ENCODE data around the gene BRPF1. TPM values are rescaled to one million over a fixed set of nuclear protein-coding genes. Genes with fewer than 3 reads are reported as not detected.

The BRPF1 gene
- total RNA-seq, 1 experiment from 2014 or later: 20.4 TPM

DNA sequence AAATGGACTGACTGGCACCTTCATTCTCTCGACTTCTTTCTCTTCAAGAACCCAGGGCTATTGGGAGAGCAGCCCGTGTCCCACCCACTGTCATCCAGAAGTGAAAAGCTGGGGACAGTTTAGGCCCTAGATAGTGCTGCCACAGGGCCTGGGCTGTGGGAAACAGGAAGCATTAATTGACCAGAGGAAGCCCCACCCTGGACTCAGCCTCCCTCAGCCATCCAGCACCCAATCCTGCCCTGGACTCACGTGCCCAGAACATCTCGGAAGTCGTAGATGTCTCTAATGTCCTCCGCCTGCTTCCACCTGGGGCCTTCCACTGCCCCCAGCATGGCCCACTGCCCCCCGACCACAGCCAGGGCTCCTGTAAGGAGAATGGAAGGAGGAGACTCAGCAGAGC is 35.9 kb downstream of the BRPF1 start:
- Mint-ChIP-seq H3K4me3 (ENCODE audit: low read depth, unreplicated experiment) (no peak overlapping the region), H3K4me1 (ENCODE audit: low read depth, unreplicated experiment) (peaks cover 20% of the 10 kb centered on the region), H3K27ac (ENCODE audit: unreplicated experiment) (no peak overlapping the region), H3K36me3 (ENCODE audit: insufficient read depth, unreplicated experiment) (peaks cover 31% of the 10 kb centered on the region), H3K9me3 (ENCODE audit: low read depth, unreplicated experiment) (no peaks in the 10 kb centered on the region), H3K27me3 (ENCODE audit: unreplicated experiment) (no peaks in the 10 kb centered on the region)
- CTCF ChIA-PET: interaction anchor here (0.7 kb wide), 1 partner anchor 373 kb away, joined by 3 read pairs; no protein-coding TSS in a partner anchor
- TF ChIP-seq, protein P1, sequence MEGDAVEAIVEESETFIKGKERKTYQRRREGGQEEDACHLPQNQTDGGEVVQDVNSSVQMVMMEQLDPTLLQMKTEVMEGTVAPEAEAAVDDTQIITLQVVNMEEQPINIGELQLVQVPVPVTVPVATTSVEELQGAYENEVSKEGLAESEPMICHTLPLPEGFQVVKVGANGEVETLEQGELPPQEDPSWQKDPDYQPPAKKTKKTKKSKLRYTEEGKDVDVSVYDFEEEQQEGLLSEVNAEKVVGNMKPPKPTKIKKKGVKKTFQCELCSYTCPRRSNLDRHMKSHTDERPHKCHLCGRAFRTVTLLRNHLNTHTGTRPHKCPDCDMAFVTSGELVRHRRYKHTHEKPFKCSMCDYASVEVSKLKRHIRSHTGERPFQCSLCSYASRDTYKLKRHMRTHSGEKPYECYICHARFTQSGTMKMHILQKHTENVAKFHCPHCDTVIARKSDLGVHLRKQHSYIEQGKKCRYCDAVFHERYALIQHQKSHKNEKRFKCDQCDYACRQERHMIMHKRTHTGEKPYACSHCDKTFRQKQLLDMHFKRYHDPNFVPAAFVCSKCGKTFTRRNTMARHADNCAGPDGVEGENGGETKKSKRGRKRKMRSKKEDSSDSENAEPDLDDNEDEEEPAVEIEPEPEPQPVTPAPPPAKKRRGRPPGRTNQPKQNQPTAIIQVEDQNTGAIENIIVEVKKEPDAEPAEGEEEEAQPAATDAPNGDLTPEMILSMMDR (IDR thresholded peaks at IDR 0.05; ENCODE audit: unreplicated experiment): no peak
- no peak for DNase-seq
- intact Hi-C loops (cut with micrococcal nuclease; ENCODE audit: unreplicated experiment): no loop called here
- BruUV-seq (replicated peaks): no TSS peak

DNA sequence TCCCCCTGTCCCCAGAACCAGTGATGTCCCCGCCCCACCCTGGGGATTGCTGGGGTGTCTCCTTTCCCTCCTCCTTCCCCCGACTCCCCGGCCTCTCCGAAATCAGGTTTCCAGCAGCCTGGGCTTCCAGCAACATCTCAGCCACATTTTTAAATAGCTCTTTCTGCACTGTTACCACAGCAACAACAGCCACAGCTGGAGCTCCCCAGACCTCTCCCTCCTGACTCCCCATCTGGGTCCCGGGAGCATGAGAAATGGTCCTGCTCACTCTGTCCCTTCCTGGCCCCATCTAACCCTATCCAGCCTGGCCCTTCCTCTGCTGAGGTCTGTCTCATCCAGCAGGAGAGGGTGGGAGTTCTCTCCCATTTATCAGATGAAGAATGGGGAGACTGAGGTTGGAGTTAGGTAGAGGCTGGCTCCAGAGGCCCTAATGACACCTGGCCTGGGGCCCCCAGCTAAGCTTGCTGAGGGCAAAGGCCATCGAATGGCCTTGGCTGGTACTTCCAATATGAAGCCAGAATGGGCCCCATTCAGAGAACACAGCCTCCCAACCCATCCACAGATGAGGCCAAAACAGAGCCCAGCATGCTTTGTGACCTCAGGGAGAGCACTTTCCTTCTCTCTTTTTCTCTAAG is 36.7 kb downstream of the BRPF1 start:
- TF ChIP-seq, protein P1 (IDR thresholded peaks at IDR 0.05; ENCODE audit: unreplicated experiment): no peak
- DNase-seq: no peak
- Mint-ChIP-seq H3K4me3 (ENCODE audit: low read depth, unreplicated experiment) (no peak overlapping the region), H3K27ac (ENCODE audit: unreplicated experiment) (no peak overlapping the region), H3K9me3 (ENCODE audit: low read depth, unreplicated experiment) (no peaks in the 10 kb centered on the region), H3K36me3 (ENCODE audit: insufficient read depth, unreplicated experiment) (peaks cover 27% of the 10 kb centered on the region), H3K4me1 (ENCODE audit: low read depth, unreplicated experiment) (peaks cover 20% of the 10 kb centered on the region), H3K27me3 (ENCODE audit: unreplicated experiment) (no peaks in the 10 kb centered on the region)
- BruUV-seq (replicated peaks): no TSS peak
- CTCF ChIA-PET: interaction anchor here (0.9 kb wide), 1 partner anchor 14 kb away, joined by 4 read pairs; no protein-coding TSS in a partner anchor
- intact Hi-C loops (cut with micrococcal nuclease; ENCODE audit: unreplicated experiment): no loop called here

DNA sequence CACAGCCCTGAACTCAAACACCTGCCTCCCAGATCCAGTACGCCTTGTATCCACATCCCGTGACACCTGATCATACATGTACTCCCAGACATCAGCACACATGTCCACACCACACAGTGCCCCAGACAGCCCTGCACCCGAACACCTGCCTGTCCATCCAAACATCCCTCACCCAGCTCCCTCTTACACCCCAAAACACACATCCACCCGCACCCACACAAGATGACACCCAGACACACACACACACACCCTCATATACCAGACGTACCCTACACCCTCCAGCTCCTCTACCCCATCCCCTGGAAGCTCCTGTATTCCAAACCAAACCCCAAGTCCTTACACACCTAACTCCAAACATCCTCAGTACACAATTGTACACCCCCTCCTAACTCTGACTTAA is 37.5 kb downstream of the BRPF1 start:
- intact Hi-C loops (cut with micrococcal nuclease; ENCODE audit: unreplicated experiment): no loop called here
- no peaks in the 10 kb centered on the region for H3K9me3 Mint-ChIP-seq (ENCODE audit: low read depth, unreplicated experiment)
- peak overlapping the region; percentile 68 for H3K27ac Mint-ChIP-seq (ENCODE audit: unreplicated experiment)
- DNase-seq: no peak
- CTCF ChIA-PET: no interaction called here
- peaks cover 20% of the 10 kb centered on the region for H3K4me1 Mint-ChIP-seq (ENCODE audit: low read depth, unreplicated experiment)
- TF ChIP-seq, protein P1 (IDR thresholded peaks at IDR 0.05; ENCODE audit: unreplicated experiment): no peak
- no TSS peak for BruUV-seq (replicated peaks)
- peaks cover 27% of the 10 kb centered on the region for H3K36me3 Mint-ChIP-seq (ENCODE audit: insufficient read depth, unreplicated experiment)
- peak overlapping the region; percentile 73 for H3K4me3 Mint-ChIP-seq (ENCODE audit: low read depth, unreplicated experiment)
- no peaks in the 10 kb centered on the region for H3K27me3 Mint-ChIP-seq (ENCODE audit: unreplicated experiment)

GRCh38 chr3:9769426-9770275 is 38.1 kb downstream of the BRPF1 start, which contains the start of gene CAMK1:
Gene CAMK1 (minus strand): TSS chr3:9769947. CDS start chr3:9767749, 2,198 bp downstream.
- H3K27me3 Mint-ChIP-seq (ENCODE audit: unreplicated experiment): no peaks in the 10 kb centered on the region
- H3K27ac Mint-ChIP-seq (ENCODE audit: unreplicated experiment): peak within 1 kb of the TSS; percentile 68
- CTCF ChIA-PET: no interaction called here
- intact Hi-C loops (cut with micrococcal nuclease; ENCODE audit: unreplicated experiment): no loop called here
- H3K36me3 Mint-ChIP-seq (ENCODE audit: insufficient read depth, unreplicated experiment): peaks cover 27% of the 10 kb centered on the region
- TF ChIP-seq, protein P1 (IDR thresholded peaks at IDR 0.05; ENCODE audit: unreplicated experiment): no peak
- H3K4me3 Mint-ChIP-seq (ENCODE audit: low read depth, unreplicated experiment): peak within 1 kb of the TSS; percentile 73
- no peaks in the 10 kb centered on the region for H3K9me3 Mint-ChIP-seq (ENCODE audit: low read depth, unreplicated experiment)
- no TSS peak for BruUV-seq (replicated peaks)
- peaks cover 20% of the 10 kb centered on the region for H3K4me1 Mint-ChIP-seq (ENCODE audit: low read depth, unreplicated experiment)
- peak; percentile 73 for DNase-seq

Measured in Calu3 (cell line).